ENCODE results near the gene CLNK.

- TF ChIP-seq CTCF (IDR thresholded peaks at IDR 0.05) (no peak), POLR2A (IDR thresholded peaks at IDR 0.05) (no peak)
These were observed 154.3 kb downstream of the CLNK start for GRCh38 chr4:10530137-10530786.
